NCI-H345 treated with DMSO at 0.1 percent for 48 hours (cell line): ENCODE data around the gene AKTIP.
"Not testable (repeated sequence)": the region's sequence is repeated elsewhere in the genome, so short reads cannot be mapped to it uniquely, and the experiment has no call there.

Source experiments
- DNase-seq: peaks from one replicate; lab custom pipeline; 2025; ENCODE audit not compliant: unreplicated experiment; lab: John Stamatoyannopoulos, UW

Gene AKTIP

GRCh38 chr16:53515811-53516210 lies 12.8 kb upstream of the AKTIP start:
- no peak for DNase-seq

GRCh38 chr16:53515259-53515658 lies 12.2 kb upstream of the AKTIP start:
- no peak for DNase-seq

GRCh38 chr16:53512795-53513194 lies 9.8 kb upstream of the AKTIP start:
- not testable (repeated sequence) for DNase-seq

- no peak for DNase-seq
Measured at GRCh38 chr16:53511403-53512280, 8.6 kb upstream of the AKTIP start.

GRCh38 chr16:53511084-53511402 lies 8.0 kb upstream of the AKTIP start:
- no peak for DNase-seq

GRCh38 chr16:53510704-53511070 lies 7.7 kb upstream of the AKTIP start:
- DNase-seq = no peak

GRCh38 chr16:53509906-53510703 lies 7.1 kb upstream of the AKTIP start:
- DNase-seq = peak; percentile 2

- no peak for DNase-seq
Measured at GRCh38 chr16:53507464-53508179, 4.6 kb upstream of the AKTIP start.

GRCh38 chr16:53506254-53506653 lies 3.2 kb upstream of the AKTIP start:
- no peak for DNase-seq

GRCh38 chr16:53504665-53505064 lies 1.7 kb upstream of the AKTIP start:
- DNase-seq = no peak

GRCh38 chr16:53503991-53504663 lies 1.1 kb upstream of the AKTIP start:
- DNase-seq = no peak

GRCh38 chr16:53503270-53503923 lies 388 bp upstream of the AKTIP start:
- DNase-seq = peak; percentile 96

- no peak for DNase-seq
Measured at GRCh38 chr16:53501216-53501859, 1.7 kb downstream of the AKTIP start.

GRCh38 chr16:53498984-53499383 lies 4.0 kb downstream of the AKTIP start:
- DNase-seq = no peak

GRCh38 chr16:53495325-53495724 lies 7.7 kb downstream of the AKTIP start:
- DNase-seq = no peak

- DNase-seq = no peak
Measured at GRCh38 chr16:53494636-53495035, 8.4 kb downstream of the AKTIP start.

GRCh38 chr16:53492503-53492902 lies 10.5 kb downstream of the AKTIP start:
- no peak for DNase-seq

GRCh38 chr16:53489755-53490154 lies 13.3 kb downstream of the AKTIP start:
- DNase-seq = no peak

- no peak for DNase-seq
Measured at GRCh38 chr16:53486230-53486629, 16.8 kb downstream of the AKTIP start.

- DNase-seq = no peak
Measured at GRCh38 chr16:53484542-53484941, 18.5 kb downstream of the AKTIP start.
